ENCODE data around the gene LMNB1.

Gene LMNB1

GRCh38 chr5:126881821-126882600, 105.1 kb downstream of the LMNB1 start:
- no peak overlapping the region for H3K27ac ChIP-seq
- no peak overlapping the region for H3K4me3 ChIP-seq
- DNase-seq (ENCODE audit: low spot score), result no peak
- TF ChIP-seq CTCF (IDR thresholded peaks at IDR 0.05), result no peak

- TF ChIP-seq CTCF (IDR thresholded peaks at IDR 0.05), result no peak
- no peak for DNase-seq (ENCODE audit: low spot score)
- Histone ChIP-seq H3K4me3 (no peak overlapping the region), H3K27ac (no peak overlapping the region)
Observed at GRCh38 chr5:126883564-126884245, 106.8 kb downstream of the LMNB1 start.

- TF ChIP-seq CTCF (IDR thresholded peaks at IDR 0.05), result no peak
Observed at GRCh38 chr5:126884269-126884819, 107.4 kb downstream of the LMNB1 start.

More at GRCh38 chr5:126884269-126884819, 107.4 kb downstream of the LMNB1 start:
- Histone ChIP-seq H3K27ac (no peak overlapping the region), H3K4me3 (no peak overlapping the region)
- DNase-seq (ENCODE audit: low spot score), result no peak

All from coronary artery (tissue), 2 donors.